ENCODE data around the gene CTSA.
A peak's percentile ranks its signal among the peaks of the same experiment; 100 is the strongest.
"Not testable (repeated sequence)": the region's sequence is repeated elsewhere in the genome, so short reads cannot be mapped to it uniquely, and the experiment has no call there.

Gene CTSA

DNA sequence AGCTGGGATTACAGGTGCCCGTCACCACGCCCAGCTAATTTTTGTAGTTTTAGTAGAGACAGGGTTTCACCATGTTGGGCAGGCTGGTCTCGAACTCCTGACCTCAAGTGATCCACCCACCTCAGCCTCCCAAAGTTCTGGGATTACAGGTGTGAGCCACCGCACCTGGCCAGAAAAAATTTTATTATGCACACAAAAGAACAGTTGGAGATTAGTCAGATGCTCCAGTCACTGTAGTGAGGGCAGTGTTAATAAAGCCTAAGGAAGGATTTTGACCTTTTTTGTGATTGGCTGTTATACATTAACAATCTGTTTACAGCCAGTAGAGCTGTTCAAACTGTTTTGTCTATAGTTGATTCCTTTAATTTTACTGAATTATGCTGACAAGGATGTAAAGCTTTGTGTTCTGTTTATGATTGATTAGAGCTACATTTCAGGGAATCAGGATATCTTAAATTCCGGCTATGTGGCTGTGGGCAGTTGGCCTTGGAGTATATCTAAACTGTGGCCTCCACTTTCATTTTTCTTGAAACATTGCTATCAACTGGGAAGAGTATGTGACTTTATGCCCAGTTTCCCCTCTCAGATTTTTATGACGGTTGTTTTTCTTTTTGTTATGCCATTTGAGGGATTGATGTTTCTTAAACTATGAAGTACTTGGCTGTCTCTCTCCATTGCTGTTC lies 23.9 kb upstream of the CTSA start:
- DNase-seq = no peak

DNA sequence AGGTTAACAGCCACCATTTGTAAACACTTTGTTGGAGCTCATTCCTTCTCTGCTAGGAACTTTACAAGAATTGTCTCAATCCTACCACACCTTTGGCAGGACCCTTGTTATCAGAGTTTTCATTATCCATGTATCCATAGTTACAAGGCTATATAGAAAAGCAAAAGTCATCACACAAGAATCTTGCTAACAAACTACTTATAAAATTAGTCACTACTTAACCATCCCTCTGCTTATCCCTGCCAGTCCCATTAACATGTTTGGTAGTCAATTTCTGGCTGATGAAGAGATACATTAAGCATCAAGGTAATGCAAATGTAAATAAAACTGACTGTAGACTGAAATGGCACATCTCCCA lies 23.3 kb upstream of the CTSA start:
- DNase-seq = no peak

DNA sequence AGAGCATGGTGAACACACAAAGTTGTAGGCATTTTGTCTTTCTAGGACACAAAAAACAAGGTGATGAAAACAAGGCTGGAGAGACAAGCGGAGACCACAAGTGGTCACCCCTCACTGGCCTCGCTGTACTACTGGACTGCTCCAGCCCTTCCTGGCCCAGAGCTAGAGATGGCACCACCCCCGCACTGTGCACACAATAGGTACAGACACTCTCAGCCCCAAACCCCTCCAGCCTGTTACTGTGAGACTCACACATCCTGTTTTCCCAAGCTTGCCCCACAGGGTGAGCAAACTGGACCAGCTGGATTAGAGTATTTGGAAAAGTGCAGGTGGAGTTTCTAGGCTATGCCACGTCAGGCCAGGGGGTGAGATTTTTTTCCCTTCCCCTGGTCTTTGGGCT lies 18.5 kb upstream of the CTSA start:
- DNase-seq = no peak

DNA sequence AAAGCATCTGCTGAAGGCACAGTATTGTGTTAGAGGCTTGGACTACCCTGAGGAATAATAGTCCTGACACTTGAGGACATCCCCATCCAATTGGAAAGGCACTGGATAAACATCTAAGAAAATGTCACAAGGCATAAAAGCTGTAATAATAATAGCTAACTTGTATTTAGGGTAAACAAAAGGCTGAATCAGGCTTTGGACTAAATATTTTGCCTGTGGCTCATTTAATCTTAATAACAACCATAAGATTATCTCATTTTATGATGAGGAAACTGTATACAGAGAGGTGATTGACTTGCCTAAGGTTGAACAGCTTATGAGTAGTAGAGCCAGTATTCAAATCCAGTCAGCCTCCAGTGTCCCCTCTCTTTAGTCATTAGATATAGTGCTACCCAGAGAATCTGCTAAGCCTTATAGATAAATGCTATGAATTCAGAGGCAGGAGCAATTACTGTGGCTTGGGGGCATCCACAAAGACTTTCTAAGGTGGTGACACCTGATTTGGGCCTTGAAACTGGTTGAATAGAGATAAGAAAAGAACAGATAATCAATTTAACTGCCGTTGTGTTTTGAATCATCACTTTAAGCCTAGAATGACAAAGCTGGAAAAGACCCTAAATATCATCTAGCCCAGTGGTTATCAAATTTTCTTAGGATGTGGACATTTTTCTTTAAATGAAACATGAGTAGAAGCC lies 17.6 kb upstream of the CTSA start:
- DNase-seq = no peak

DNA sequence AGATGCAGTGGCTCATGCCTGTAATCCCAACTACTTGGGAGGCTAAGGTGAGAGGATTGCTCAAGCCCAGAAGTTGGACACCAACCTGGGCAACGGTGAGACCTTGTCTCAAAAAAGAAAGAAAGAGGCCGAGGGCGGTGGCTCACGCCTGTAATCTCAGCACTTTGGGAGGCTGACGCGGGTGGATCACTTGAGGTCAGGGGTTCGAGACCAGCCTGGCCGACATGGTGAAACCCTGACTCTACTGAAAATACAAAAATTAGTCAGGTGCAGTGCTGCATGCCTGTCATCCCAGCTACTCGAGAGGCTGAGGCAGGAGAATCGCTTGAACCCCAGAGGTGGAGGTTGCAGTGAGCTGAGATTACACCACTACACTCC lies 17.0 kb upstream of the CTSA start:
- not testable (repeated sequence) for DNase-seq

- no peak for DNase-seq
These were observed 16.6 kb upstream of the CTSA start for GRCh38 chr20:45874576-45874975.

- DNase-seq = no peak
These were observed 12.9 kb upstream of the CTSA start for GRCh38 chr20:45878076-45878761.

GRCh38 chr20:45880988-45881788 lies 9.9 kb upstream of the CTSA start, which contains the start of gene ZSWIM1:
Gene ZSWIM1, plus strand, starts transcription at chr20:45881227. Its CDS starts 1,366 bp downstream, at chr20:45882593.
- peak; percentile 99 for DNase-seq

DNA sequence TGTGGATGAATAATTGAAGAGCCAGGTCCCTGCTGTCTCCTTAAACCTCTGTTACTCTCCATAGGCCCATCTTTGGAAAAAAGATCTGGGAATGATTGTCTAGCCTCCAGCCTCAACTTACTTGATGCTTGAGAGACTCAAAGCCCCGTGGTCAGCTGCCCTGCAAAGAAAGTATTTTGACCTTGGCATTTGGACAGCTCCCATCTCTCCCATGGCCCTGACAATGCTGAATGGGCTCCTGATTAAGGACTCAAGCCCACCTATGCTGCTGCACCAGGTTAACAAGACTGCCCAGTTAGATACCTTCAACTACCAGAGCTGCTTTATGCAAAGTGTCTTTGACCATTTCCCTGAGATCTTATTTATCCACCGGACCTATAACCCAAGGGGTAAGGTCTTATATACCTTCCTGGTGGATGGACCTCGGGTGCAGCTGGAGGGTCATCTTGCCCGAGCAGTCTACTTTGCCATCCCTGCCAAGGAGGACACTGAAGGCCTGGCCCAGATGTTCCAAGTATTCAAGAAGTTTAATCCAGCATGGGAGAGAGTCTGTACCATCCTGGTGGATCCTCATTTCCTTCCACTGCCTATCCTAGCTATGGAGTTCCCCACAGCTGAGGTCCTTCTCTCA lies 8.6 kb upstream of the CTSA start:
- DNase-seq = no peak

GRCh38 chr20:45883100-45883469 lies 8.1 kb upstream of the CTSA start:
- no peak for DNase-seq

GRCh38 chr20:45886590-45887345 lies 4.4 kb upstream of the CTSA start:
- DNase-seq = no peak

- DNase-seq = no peak
These were observed 3.8 kb upstream of the CTSA start, which contains the start of gene SPATA25 for GRCh38 chr20:45887346-45887715. Gene SPATA25, minus strand, starts transcription at chr20:45887622. Its CDS starts 32 bp downstream, at chr20:45887590.

- no peak for DNase-seq
These were observed 2.5 kb upstream of the CTSA start for GRCh38 chr20:45888681-45889080.

DNA sequence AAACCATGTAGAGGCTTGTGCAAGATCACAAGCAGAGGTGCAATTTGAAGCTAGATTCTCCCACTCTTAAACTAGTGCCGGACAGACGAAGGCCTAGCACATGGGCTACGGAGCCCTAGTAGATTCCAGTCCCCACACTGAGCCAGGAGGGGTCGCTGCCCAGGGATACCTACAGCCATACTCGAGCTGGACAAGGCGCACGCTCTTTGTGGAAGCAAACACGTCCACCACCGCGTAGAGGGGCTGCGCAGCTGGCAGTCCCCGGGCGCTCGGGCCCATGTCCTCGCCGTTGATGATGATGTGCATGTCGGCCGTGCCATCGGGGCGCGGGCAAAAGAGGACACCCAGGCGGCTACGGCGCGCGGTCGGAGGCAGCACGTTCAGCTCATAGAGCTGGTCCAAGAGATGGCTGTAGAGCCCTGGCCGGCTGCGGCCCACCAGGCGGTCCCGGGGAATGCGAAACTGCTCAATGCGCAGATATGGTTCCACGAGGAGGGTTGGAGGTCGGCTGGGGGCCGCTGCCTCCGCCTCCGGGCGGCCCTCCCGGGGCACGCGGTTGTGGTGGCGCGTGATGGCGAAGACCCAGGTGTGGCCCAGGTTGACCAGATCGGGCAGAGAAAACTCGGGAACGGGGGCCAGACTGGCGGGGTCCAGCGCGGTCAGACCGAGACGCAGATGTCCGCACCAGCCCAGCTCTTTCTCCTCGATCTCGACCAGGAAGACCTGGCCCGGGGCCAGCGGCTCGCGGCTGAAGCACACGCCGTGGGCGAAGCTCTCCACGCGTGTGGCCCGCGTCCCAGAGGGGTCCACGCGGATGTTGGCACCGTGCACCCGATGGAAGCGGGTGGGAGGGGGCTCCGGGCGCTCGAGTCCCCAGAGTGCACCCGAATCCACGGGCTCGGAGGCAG lies 804 bp upstream of the CTSA start:
- DNase-seq = peak; percentile 79

- peak; percentile 53 for DNase-seq
These were observed 1.1 kb downstream of the CTSA start for GRCh38 chr20:45892049-45892825.

DNA sequence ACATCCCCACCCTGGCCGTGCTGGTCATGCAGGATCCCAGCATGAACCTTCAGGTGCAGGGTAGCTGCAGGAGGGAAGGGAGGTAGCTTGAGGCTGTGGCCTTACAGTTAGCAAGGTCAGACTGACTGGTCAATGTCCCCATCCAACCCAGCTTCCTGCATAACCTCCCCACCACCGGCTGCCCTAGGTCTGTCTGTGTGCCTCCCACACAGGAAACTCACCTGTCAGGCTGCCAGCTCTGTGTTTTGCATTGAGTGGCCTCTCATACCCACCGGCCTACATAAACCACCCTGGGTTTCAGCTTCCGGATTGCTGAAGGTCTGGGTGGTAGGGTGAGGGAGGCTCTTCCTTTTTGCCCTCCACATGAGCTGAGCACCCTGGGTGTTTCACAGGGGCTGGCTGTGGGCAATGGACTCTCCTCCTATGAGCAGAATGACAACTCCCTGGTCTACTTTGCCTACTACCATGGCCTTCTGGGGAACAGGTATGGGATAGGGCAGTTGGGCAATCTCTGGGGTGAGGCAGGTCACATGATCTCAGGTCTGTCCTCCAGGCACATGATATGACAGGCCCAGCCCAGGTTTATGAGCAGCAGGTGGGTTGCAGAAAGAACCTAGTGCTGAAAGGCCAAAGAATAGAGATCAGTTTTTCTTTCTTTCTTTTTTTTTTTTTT lies 1.8 kb downstream of the CTSA start:
- no peak for DNase-seq

GRCh38 chr20:45893831-45894230 lies 2.7 kb downstream of the CTSA start:
- DNase-seq = no peak

- DNase-seq = no peak
These were observed 3.7 kb downstream of the CTSA start for GRCh38 chr20:45894797-45895196.

DNA sequence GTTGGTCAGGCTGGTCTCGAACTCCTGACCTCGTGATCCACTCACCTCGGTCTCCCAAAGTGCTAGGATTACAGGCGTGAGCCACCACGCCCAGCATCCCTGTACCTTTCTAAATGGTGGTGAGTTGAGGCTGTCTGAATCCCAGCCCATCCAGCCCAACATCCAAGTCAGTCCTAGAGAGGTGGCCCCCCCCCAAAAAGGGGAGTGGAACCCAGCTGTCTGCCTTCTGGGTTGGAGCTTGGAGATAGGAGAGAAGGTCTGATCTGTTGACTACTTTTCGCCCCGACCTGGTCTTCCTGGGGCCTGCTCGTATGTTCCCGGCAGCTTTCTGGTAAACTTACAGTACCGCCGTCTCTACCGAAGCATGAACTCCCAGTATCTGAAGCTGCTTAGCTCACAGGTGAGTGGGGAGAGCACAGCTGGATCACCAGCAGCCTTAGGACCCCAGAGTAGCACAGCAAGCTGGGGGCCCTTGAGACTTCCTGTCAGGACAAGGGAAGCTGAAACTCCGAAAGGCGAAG lies 5.6 kb downstream of the CTSA start:
- DNase-seq = no peak

Data from inflammatory macrophage treated with lipopolysaccharide for 4 hours (primary cell).